HuH-7.5 (cell line): ENCODE measurements around the gene ATRIP.
A peak's percentile ranks its signal among the peaks of the same experiment; 100 is the strongest.

ENCODE experiments used
- DNase-seq: peaks from one replicate; pipeline ENCODE4 v3.0.0; 2011; ENCODE audit warnings: low spot score

Gene ATRIP

DNA sequence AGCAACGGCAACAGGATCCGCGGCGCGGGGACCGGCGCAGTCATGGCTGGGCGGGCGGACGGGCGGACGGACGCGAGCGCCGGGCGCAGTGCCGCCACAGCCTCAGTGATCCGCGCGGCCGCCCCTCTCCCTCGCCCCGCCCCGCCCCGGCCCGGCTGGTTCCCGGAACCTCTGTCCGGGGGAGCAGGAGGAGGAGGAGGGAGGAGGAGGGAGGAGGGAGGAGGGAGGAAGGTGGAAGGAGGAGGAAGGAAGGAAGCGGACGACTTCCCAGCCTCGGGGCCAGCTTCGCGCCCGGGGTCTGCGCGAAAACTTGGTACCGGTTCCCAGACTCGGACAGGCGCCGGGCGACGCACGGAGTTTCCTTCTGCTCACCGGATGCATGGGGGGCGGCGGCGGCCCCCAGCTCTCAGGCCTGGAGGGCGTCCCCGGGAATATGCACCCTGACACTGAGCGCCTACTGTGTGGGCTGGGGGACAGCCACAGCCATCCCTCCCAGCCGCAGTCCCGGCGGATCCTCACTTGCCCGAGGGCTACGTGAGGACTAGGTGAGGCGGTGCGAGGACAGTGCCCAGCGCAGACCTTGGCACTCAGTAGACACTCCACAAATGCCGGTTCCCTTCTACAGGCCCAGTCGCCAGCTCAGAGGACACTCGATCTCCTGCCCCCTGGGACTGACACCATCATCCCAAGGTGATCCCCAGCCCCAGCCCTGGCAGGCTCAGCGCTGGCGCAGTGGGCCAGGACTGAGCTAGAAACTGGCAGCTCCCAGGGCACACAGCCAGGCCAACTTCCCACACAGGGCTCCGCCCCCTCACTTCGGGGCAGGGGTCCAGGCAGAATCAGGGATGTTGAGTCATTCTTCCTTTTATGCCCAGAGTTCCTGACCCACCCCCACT lies 57.8 kb downstream of the ATRIP start, which contains the start of gene SHISA5:
SHISA5 (minus strand) TSS at position 124 of the 896 bp plus-strand sequence; CDS start at position 44, 80 bp downstream.
- peak; percentile 37 for DNase-seq

GRCh38 chr3:48505146-48505545 lies 58.6 kb downstream of the ATRIP start:
- DNase-seq, result no peak

- DNase-seq, result no peak
Measured at GRCh38 chr3:48505968-48506504, 59.5 kb downstream of the ATRIP start.

DNA sequence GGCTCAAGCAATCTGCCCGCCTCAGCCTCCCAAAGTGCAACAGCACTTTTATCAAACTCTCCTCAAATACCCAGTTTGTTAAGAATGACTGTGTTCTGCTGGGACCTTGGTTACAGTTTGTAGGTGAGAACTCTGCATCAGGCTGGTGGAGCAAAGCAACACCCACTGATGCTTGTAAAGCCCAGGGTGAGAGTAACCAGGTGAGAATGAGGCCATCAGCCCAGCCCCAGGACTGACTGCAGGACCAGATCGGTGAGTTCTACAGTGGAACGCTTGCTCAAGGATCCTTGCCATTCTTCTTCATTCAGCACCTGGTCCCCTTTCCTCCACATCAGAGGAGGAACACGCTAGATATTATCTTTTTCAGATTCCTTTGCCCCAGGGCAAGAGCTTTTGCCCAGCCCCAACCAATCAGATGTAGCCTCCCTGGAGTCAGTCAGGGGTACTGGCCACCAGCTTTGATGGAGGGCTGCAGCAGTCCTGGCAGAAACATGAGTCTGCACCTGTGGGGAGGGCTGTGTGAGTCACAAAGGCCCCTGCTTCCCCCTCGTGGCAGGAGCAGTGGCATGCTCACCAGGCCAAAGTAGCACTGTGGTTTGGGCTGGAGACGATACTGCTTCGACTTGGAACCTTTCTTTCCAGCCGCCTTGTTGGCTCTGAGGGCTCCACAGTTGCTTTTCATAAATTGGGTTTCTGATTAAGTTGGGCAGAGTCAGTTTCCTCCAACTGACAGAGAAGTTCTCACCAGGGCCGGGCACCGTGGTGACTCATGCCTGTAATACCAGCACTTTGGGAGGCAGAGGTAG lies 60.9 kb downstream of the ATRIP start:
- peak; percentile 89 for DNase-seq

GRCh38 chr3:48511551-48511950 lies 65.0 kb downstream of the ATRIP start:
- DNase-seq, result no peak

DNA sequence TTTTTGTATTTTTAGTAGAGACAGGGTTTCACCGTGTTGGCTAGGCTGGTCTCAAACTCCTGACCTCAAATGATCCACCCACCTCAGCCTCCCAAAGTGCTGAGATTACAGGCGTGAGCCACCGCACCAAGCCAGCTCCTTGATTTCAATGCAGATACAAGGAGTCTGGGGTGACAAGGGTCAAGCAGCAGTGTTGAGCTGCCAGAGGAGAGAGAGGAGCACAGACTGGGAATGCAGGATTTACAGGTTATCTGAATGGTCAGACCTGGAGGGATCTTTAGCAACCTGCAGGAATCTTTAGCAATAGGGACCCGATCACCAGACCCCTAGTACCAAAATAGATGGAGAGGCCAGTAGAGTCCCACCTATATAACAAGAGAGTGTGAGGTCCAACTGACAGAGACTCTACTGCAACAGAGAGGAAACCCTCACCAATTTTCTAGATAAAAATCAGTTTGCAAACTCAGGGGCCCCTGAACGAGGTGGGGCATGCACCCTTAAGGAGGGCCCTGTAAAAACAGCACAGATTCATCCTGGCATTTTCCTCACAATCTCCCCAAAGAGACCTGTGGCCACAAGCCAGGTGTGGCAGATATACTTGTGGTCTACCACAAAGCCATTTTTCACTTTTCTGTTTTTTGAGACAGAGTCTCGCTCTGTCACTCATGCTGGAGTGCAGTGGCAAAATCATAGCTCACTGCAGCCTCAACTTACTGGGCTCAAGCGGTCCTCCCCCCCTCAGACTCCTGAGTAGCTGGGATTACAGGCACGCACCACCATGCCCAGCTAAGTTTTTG lies 68.1 kb downstream of the ATRIP start:
- DNase-seq, result no peak
